Colonic mucosa (tissue), 4 donors: ENCODE measurements around the gene GRK4. TPM values are rescaled to one million over a fixed set of nuclear protein-coding genes. Genes with fewer than 3 reads are reported as not detected.

ENCODE experiments used
- DNase-seq: peaks from one replicate; pipeline ENCODE4 v3.0.0-alpha.2; 2020
- H3K27ac ChIP-seq: fragments of 200-600 bp; one replicate; pipeline ENCODE4 v1.8.0; 2021
- H3K27me3 ChIP-seq: fragments of 200-600 bp; one replicate; pipeline ENCODE4 v1.8.0; 2021
- H3K36me3 ChIP-seq: fragments of 200-600 bp; one replicate; pipeline ENCODE4 v1.8.0; 2021
- H3K4me1 ChIP-seq: fragments of 200-600 bp; one replicate; pipeline ENCODE4 v1.8.0; 2021; ENCODE audit warnings: mild to moderate bottlenecking
- H3K4me3 ChIP-seq: fragments of 200-600 bp; one replicate; pipeline ENCODE4 v1.8.0; 2021
- H3K9ac ChIP-seq, 2 donors: one replicate each; pipeline ENCODE4 v1.7.0; 2013; ENCODE audit warnings: control low read depth in 2 of 2, low read depth in 2 of 2, low read length in 2 of 2
- H3K9me3 ChIP-seq: fragments of 200-600 bp; one replicate; pipeline ENCODE4 v1.8.0; 2021
- intact Hi-C: fragments of 100-400 bp; cut with DNase I; formaldehyde crosslinking; loops from one replicate; pipeline ENCODE4 v1.14.1; 2022
- total RNA-seq, 2 donors: library from RNA; stranded (reverse); fragmentation: NEBNext Ultra II Directional in 1 of 2; extraction: Animal tissue kit (Norgen Biotek cat#: 25700) in 1 of 2; gene quantifications; one replicate each; pipeline ENCODE4 v1.2.1, GENCODE V29; 2021
- TF ChIP-seq, protein P1 (sequence below): fragments of 200-600 bp; IDR thresholded peaks from one replicate; pipeline ENCODE4 v1.8.0; 2022; ENCODE audit warnings: antibody characterized with exemption, mild to moderate bottlenecking
- donor health status: healthy.
- donor health status: DM: no; HTN: no; CAD: no.
- donor health status: DM: no; HTN: no; CAD: no.

The GRK4 gene
- total RNA-seq, 2 donors from 2014 or later = 0.77 to 1.7 TPM

DNA sequence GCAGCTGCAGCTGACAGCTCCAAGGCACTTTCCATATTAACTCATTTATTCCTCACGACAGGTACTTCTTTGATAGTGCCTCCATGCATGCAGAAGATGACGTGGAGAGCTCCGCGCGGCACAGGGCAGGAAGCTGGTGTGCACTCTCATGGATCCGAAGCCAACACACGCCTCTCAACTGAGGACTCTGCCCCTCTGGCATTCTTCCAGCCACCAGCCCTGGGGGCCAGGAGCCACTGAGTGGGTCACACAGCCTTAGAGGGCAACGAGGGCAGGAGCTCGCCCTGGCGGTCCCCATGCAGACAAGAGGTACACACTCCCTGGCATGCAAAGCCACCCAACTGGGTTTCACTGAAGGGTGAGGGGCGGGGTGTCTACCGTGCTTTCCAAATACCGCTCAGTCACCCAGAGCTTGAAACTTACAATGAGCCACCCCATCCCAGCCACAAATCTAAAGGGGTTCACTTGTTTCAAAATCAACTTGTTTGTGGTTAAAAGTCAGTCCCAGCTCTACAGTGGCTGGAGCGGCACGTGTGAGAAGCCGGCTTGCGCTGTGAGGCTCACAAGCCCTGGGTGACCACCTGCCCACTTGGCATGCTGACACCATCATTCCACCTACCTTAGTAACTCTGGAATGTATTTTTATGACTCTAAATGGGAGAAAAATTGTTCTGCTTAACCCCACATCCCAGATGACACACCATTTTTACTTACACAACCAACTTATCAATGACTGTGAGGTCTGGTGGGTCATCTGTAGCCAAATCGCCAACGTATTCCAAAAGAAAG, 16.4 kb upstream of the GRK4 start:
- no peak overlapping the region for H3K4me3 ChIP-seq
- no peaks in the 10 kb centered on the region for H3K4me1 ChIP-seq
- intact Hi-C loops = no loop called here
- no peak overlapping the region for H3K9ac ChIP-seq
- DNase-seq = no peak
- peaks cover 40% of the 10 kb centered on the region for H3K36me3 ChIP-seq
- TF ChIP-seq, protein P1, sequence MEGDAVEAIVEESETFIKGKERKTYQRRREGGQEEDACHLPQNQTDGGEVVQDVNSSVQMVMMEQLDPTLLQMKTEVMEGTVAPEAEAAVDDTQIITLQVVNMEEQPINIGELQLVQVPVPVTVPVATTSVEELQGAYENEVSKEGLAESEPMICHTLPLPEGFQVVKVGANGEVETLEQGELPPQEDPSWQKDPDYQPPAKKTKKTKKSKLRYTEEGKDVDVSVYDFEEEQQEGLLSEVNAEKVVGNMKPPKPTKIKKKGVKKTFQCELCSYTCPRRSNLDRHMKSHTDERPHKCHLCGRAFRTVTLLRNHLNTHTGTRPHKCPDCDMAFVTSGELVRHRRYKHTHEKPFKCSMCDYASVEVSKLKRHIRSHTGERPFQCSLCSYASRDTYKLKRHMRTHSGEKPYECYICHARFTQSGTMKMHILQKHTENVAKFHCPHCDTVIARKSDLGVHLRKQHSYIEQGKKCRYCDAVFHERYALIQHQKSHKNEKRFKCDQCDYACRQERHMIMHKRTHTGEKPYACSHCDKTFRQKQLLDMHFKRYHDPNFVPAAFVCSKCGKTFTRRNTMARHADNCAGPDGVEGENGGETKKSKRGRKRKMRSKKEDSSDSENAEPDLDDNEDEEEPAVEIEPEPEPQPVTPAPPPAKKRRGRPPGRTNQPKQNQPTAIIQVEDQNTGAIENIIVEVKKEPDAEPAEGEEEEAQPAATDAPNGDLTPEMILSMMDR = no peak
- no peaks in the 10 kb centered on the region for H3K27me3 ChIP-seq
- H3K27ac ChIP-seq = no peak overlapping the region
- no peaks in the 10 kb centered on the region for H3K9me3 ChIP-seq

DNA sequence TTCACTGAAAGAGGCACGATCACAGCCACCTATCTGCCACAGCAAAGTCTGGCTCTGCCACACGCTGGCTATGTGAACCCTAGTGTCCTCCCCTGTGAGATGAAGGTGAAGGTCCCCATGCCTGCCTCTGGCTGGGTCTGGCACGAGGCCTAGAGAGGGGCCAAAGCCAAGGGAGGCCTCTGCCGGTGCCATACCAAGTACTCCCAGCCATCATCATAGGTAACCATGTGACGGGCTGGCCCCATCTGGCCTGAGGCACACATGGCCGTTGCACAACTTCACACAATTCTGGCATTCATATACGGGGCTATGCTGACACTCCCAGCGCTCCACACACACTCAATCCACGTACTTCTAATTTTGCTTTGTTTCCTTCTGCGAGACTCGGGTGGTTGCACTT, 15.4 kb upstream of the GRK4 start:
- no peak overlapping the region for H3K27ac ChIP-seq
- no peaks in the 10 kb centered on the region for H3K4me1 ChIP-seq
- intact Hi-C loops = no loop called here
- no peak overlapping the region for H3K4me3 ChIP-seq
- H3K9ac ChIP-seq = no peak overlapping the region
- TF ChIP-seq, protein P1 = no peak
- DNase-seq = no peak
- no peaks in the 10 kb centered on the region for H3K27me3 ChIP-seq
- H3K9me3 ChIP-seq = no peaks in the 10 kb centered on the region
- H3K36me3 ChIP-seq = peaks cover 39% of the 10 kb centered on the region

DNA sequence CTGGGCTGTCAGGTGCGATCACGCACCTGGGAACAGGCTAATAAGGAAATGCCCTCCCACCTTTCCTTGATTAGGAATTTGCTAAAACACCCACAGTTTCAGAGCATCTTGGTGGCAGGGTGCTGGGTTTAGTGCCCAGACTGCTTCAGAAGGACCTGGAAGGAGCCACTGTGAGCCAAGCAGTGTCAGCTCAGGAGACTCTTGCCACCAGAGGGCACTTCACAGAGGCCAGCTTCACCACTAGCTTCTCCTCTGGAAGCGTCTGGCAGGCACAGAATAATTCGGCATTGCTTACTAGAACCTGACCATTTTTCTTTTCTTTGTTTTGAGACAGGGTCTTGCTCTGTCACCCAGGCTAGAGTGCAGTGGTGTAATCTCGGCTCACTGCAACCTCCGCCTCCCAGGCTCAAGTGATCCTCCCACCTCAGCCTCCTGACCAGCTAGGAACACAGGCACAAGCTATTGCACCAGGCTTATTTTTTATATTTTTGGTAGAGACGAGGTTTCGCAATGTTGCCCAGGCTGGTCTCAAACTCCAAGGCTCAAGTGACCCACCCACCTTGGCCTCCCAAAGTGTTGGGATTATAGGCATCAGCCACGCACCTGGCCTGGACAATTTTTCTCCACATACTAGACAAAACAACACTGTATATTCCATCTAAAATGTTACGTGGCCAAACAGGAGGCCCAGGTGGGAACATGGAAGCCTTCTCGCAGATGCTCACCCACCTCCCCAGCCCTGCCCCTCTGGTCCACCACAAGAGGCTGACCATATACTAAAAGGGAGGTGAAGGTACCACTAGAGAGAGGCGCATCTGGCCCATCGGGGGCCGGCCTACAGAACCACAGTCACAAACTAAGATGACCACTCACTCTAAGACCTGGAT, 14.2 kb upstream of the GRK4 start:
- peaks cover 39% of the 10 kb centered on the region for H3K36me3 ChIP-seq
- H3K4me1 ChIP-seq = no peaks in the 10 kb centered on the region
- intact Hi-C loops = no loop called here
- TF ChIP-seq, protein P1 = no peak
- no peaks in the 10 kb centered on the region for H3K27me3 ChIP-seq
- no peak for DNase-seq
- no peaks in the 10 kb centered on the region for H3K9me3 ChIP-seq
- no peak overlapping the region for H3K27ac ChIP-seq
- H3K4me3 ChIP-seq = no peak overlapping the region
- H3K9ac ChIP-seq = no peak overlapping the region

DNA sequence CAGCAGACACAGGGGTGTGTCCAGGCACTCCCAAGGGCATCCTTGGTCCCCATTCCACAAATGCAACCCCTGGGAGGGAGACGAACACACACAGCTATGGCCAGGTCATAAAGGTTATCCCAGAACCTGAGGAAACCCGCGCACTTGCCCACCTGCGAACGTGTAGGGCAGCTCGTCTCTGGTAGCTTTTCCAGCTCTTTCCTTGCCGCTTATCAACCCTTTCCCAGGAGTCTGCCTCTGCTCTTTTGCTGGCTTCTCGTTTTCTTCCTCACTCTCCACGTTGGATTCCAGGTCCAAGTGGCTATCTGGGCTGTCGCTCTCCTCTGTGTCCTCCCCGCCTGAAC, 13.6 kb upstream of the GRK4 start:
- H3K4me1 ChIP-seq = no peaks in the 10 kb centered on the region
- no peak overlapping the region for H3K27ac ChIP-seq
- no peak overlapping the region for H3K4me3 ChIP-seq
- peaks cover 38% of the 10 kb centered on the region for H3K36me3 ChIP-seq
- intact Hi-C loops = no loop called here
- H3K9ac ChIP-seq = no peak overlapping the region
- DNase-seq = no peak
- TF ChIP-seq, protein P1 = no peak
- H3K27me3 ChIP-seq = no peaks in the 10 kb centered on the region
- H3K9me3 ChIP-seq = no peaks in the 10 kb centered on the region

DNA sequence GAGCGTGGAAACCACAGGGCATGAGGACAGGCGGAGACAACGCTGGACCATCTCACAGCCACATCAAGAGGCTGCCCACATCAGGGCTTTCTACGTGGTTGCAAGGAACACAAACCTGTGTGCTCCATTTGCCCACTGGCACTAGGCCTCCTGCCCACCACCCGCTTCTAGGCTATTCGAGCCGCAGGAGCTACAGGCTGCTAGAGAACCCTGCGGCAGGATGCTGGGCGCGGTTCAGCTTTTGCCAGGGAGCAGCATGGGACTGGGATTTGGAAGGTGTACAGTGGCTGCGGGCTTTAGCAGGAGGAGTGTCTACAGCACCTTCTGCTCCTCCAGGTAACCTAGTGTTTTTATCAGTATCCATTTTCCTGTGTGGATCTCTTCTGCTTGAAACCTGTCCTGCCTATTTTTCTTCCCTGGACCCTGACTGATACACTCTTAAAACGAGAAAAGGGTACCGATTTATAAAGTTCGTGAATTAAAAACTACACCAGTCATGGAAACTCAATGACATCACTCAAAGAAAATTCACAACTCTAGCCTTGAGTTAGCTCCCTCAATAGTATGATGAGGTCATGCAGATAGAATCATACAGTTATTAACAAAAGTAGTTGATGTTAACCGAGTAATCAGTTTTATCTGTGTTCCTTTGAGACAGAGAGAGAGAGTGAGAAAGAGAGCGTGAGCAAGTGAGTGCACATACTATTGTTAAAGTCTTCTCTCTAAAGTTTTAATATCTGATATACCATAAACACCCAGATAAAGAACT, 13.0 kb upstream of the GRK4 start:
- no peak overlapping the region for H3K4me3 ChIP-seq
- TF ChIP-seq, protein P1 = no peak
- H3K27ac ChIP-seq = no peak overlapping the region
- no peak for DNase-seq
- H3K27me3 ChIP-seq = no peaks in the 10 kb centered on the region
- H3K36me3 ChIP-seq = peaks cover 33% of the 10 kb centered on the region
- H3K9me3 ChIP-seq = no peaks in the 10 kb centered on the region
- intact Hi-C loops = no loop called here
- H3K4me1 ChIP-seq = no peaks in the 10 kb centered on the region
- no peak overlapping the region for H3K9ac ChIP-seq
